HL-60 (cell line): ENCODE data around the gene NDUFV3.

Source experiments
- GABPA ChIP-seq: IDR thresholded peaks from 2 replicates; pipeline ENCODE4 v1.6.1; 2012; ENCODE audit warnings: low read depth
- POLR2AphosphoS5 ChIP-seq: IDR thresholded peaks from 2 replicates; pipeline ENCODE4 v1.6.1; 2012; ENCODE audit warnings: low read depth
- TF ChIP-seq, protein P1 (sequence below): IDR thresholded peaks from one replicate; pipeline ENCODE4 v1.5.1; 2011; ENCODE audit warnings: low read length, control low read depth, inconsistent platforms; ENCODE audit not compliant: insufficient read depth

DNA sequence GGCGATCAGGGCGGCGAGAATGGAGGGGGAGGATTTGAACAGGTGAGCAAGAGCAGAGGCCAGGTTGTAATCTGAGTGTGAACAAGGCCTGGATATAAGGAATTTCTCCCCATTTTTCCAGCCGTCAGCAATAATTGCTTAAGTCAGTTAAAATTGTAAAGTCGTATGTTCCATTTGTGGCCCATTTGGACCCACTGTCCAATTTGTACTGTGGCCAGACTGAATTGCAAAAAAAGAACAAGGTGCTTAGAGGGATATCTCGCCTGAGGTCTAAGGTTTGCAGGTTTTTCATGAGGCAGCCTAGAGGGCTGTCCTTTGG, 31.3 kb downstream of the NDUFV3 start:
- TF ChIP-seq, protein P1, sequence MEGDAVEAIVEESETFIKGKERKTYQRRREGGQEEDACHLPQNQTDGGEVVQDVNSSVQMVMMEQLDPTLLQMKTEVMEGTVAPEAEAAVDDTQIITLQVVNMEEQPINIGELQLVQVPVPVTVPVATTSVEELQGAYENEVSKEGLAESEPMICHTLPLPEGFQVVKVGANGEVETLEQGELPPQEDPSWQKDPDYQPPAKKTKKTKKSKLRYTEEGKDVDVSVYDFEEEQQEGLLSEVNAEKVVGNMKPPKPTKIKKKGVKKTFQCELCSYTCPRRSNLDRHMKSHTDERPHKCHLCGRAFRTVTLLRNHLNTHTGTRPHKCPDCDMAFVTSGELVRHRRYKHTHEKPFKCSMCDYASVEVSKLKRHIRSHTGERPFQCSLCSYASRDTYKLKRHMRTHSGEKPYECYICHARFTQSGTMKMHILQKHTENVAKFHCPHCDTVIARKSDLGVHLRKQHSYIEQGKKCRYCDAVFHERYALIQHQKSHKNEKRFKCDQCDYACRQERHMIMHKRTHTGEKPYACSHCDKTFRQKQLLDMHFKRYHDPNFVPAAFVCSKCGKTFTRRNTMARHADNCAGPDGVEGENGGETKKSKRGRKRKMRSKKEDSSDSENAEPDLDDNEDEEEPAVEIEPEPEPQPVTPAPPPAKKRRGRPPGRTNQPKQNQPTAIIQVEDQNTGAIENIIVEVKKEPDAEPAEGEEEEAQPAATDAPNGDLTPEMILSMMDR: no peak
- TF ChIP-seq POLR2AphosphoS5: no peak
- TF ChIP-seq GABPA: no peak
